ENCODE results near the gene TNS1.

Gene TNS1

DNA sequence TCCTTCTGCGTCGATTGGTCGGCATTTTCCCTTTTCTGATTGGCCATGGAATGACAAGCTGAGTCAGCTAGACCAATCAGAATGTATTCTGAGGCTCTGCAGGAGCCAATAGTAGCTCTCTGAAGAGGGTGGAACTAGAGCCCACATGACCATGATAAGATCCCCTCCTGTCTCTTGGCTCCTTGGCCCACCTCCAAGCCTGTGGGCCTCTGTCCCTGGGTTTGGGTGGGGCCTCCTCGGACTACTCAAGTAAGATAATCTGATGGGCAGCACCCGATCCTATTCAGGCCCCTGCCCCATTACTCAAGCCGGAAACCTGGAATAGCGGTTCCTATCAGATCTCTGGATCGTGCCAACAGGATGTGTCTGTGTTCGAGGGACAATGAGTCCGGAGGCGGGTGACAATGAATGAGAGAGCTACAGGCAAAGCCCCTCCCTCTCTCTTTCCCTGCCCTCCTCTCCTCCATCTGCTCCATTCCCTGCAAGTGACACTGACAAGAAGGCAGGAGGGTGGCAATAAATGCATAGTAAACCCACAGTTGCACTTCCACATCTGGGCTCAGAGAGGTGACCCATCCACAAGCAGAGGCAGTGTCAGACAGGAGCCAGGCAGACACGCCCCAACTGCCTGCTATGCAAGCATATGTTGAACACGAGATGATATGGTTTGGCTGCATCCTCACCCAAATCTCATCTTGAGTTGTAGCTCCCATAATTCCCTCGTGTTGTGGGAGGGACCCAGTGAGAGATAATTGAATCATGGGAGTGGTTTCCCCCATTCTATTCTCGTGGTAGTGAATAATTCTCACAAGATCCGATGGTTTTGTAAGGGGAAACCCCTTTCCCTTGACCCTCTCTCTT is 114.7 kb downstream of the TNS1 start:
- H3K4me3 ChIP-seq (ENCODE audit: low read length) = no peak overlapping the region
- no peaks in the 10 kb centered on the region for H3K27me3 ChIP-seq (ENCODE audit: control insufficient read depth, insufficient read depth, low read length)
- H3K9ac ChIP-seq (ENCODE audit: low read length) = no peak overlapping the region
- no peaks in the 10 kb centered on the region for H3K4me1 ChIP-seq (ENCODE audit: control insufficient read depth, insufficient read depth, low read length)
- no peaks in the 10 kb centered on the region for H3K9me3 ChIP-seq (ENCODE audit: control insufficient read depth, low read length)
- H3K36me3 ChIP-seq (ENCODE audit: control insufficient read depth, insufficient read depth, low read length) = no peaks in the 10 kb centered on the region

DNA sequence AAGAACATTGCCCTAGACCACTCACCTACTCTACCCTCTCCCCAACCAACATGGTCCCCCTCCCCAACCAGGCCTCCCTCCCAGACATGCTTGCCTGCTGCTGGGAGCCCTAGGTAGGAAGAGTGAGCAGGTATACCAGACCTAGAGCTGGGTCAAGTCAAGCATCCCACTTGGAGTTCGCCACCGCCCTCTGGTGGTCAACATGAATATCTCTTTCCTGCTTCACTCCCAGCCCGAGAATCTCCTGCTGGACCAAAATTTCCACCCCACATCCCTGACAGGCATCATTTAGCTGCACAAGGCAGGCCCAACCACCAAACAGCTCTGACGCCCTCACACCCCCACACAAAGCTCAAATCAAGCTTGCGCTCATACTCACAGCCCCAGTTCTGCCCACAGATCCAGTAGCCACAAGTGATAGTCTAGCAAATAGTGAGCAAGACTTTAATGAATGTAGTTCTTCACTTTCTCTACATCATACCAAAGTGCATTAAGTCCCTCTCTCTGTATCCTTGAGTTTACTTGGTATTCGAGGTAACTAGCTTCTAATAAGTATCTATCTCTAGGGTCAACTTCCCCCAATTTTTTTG is 116.0 kb downstream of the TNS1 start:
- no peak overlapping the region for H3K9ac ChIP-seq (ENCODE audit: low read length)
- no peaks in the 10 kb centered on the region for H3K9me3 ChIP-seq (ENCODE audit: control insufficient read depth, low read length)
- H3K27me3 ChIP-seq (ENCODE audit: control insufficient read depth, insufficient read depth, low read length) = no peaks in the 10 kb centered on the region
- H3K4me3 ChIP-seq (ENCODE audit: low read length) = no peak overlapping the region
- H3K36me3 ChIP-seq (ENCODE audit: control insufficient read depth, insufficient read depth, low read length) = no peaks in the 10 kb centered on the region
- H3K4me1 ChIP-seq (ENCODE audit: control insufficient read depth, insufficient read depth, low read length) = no peaks in the 10 kb centered on the region

DNA sequence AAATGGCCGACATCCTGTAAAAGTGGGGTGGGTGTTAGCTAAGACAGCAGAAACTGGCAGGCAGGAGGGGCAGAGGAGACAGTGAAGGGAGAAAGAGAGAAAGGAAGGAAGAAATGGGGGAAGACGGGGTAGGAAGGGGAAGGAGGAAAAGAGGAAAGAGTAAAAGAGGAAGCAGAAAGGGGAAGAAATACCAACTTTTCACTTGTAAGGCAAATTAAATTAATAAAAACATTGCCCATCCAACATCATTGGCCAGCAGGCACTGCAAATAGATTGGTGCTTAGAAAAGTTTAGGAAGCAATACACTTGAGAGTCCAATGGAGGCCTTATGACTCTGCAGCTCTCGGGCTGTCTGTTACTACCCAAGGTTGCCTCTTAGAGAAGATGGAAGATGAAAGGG is 116.7 kb downstream of the TNS1 start:
- Histone ChIP-seq H3K4me1 (ENCODE audit: control insufficient read depth, insufficient read depth, low read length) (no peaks in the 10 kb centered on the region), H3K4me3 (ENCODE audit: low read length) (no peak overlapping the region), H3K9ac (ENCODE audit: low read length) (no peak overlapping the region), H3K27me3 (ENCODE audit: control insufficient read depth, insufficient read depth, low read length) (no peaks in the 10 kb centered on the region), H3K9me3 (ENCODE audit: control insufficient read depth, low read length) (no peaks in the 10 kb centered on the region), H3K36me3 (ENCODE audit: control insufficient read depth, insufficient read depth, low read length) (no peaks in the 10 kb centered on the region)

DNA sequence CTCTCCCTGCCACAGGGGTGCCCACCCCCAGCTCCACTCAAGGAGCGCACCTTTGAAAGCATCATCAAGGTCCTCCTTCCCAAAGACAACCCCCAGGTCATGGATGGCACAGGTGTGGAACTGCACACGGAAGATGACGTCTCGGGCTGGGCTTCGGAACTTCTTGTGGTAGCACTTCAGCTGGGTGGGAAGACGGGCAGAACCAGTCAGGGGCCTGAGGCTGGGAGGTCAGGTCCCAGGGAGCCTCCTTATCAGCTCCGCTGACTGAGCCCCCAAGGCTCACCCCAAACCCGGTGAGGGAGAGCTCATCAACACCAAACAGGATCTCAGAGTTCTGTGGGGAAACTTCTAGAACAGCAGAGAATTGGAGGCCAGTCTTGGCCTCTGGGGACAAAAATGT is 117.8 kb downstream of the TNS1 start:
- Histone ChIP-seq H3K4me1 (ENCODE audit: control insufficient read depth, insufficient read depth, low read length) (no peaks in the 10 kb centered on the region), H3K36me3 (ENCODE audit: control insufficient read depth, insufficient read depth, low read length) (peaks cover 6% of the 10 kb centered on the region), H3K9me3 (ENCODE audit: control insufficient read depth, low read length) (no peaks in the 10 kb centered on the region), H3K9ac (ENCODE audit: low read length) (no peak overlapping the region), H3K4me3 (ENCODE audit: low read length) (no peak overlapping the region), H3K27me3 (ENCODE audit: control insufficient read depth, insufficient read depth, low read length) (no peaks in the 10 kb centered on the region)

DNA sequence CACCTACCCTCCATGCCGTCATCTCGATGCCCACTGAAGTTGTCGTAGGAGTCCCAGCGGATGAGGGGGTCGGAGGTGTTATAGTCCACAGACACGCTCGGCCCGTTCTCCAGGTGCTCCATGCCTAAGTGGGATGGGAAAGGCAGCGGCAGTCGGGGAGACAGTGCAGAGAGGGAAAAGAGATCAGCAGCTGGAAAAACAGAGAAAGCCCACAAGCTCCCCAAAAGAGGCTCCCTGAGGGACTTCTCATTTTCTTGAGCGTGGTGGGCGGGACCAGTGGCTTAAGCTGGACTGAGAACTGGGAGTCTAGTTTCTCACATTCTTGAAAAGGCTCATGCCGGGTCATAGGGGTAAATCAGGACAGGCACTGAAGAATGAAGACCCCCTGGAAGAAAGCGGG is 121.9 kb downstream of the TNS1 start:
- peaks cover 6% of the 10 kb centered on the region for H3K36me3 ChIP-seq (ENCODE audit: control insufficient read depth, insufficient read depth, low read length)
- H3K27me3 ChIP-seq (ENCODE audit: control insufficient read depth, insufficient read depth, low read length) = no peaks in the 10 kb centered on the region
- H3K9ac ChIP-seq (ENCODE audit: low read length) = no peak overlapping the region
- H3K4me3 ChIP-seq (ENCODE audit: low read length) = no peak overlapping the region
- H3K4me1 ChIP-seq (ENCODE audit: control insufficient read depth, insufficient read depth, low read length) = no peaks in the 10 kb centered on the region
- no peaks in the 10 kb centered on the region for H3K9me3 ChIP-seq (ENCODE audit: control insufficient read depth, low read length)

DNA sequence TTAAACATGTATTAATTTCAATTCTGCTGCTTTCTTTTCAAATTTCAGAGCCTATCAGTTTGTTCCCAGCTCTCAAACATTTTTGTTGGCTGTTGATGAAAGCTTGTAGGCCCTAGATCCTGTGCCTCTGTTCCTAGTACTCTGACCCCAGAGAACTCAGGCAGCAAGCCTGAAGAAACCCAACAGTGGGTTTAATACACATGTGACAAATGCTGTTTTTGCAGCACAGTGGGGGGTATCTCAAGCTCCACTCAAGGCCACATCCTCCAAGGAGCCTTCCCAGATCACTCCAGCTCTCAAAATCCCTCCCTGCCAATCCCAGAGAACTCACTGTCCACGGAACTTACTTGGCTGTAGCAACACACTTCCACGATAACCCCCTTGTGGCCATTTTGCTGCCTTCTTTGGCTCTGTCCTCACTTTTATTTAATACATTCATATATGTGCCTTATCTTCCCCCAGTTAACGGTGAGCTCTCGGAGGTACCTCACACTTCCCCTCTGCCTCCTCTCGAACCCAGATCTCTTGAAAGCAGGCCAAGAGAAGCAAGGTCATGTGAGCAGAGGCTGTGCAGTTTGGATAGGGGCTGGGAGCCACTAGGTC is 122.4 kb downstream of the TNS1 start:
- Histone ChIP-seq H3K9ac (ENCODE audit: low read length) (no peak overlapping the region), H3K27me3 (ENCODE audit: control insufficient read depth, insufficient read depth, low read length) (no peaks in the 10 kb centered on the region), H3K4me3 (ENCODE audit: low read length) (no peak overlapping the region), H3K9me3 (ENCODE audit: control insufficient read depth, low read length) (no peaks in the 10 kb centered on the region), H3K4me1 (ENCODE audit: control insufficient read depth, insufficient read depth, low read length) (no peaks in the 10 kb centered on the region), H3K36me3 (ENCODE audit: control insufficient read depth, insufficient read depth, low read length) (peaks cover 6% of the 10 kb centered on the region)

DNA sequence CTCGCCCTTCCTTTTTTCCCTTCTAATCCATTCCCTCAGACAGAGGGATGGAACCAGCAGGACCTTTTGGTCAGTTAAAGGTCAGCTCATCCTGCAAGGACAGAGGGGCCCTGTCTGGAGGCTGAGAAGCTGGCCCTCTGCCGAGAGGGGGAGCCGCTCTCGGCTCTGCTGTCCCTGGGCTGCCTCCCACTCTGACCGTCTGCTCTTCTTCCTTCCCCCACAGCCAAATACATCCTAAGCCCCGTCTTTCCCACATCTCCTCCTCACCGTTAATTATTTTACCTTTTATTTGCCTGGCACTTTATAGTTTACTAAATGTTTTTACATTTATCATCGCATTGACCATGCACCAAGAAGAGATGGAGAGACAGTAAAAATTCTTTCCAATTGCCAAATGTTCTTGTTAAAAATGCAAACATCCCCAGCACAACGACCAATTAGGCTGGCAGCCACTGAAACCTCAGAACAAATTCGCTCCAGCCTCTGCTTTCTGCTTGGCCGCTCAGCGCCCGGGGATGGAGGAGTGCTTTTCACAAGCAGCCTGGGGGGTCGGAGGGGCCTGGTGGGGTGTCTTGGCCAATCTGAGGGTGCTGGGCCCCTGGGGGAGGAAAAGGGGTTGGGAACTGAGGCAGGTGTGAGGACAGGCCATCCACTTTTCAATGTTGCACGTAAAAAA is 123.7 kb downstream of the TNS1 start:
- Histone ChIP-seq H3K9me3 (ENCODE audit: control insufficient read depth, low read length) (no peaks in the 10 kb centered on the region), H3K9ac (ENCODE audit: low read length) (no peak overlapping the region), H3K4me3 (ENCODE audit: low read length) (no peak overlapping the region), H3K36me3 (ENCODE audit: control insufficient read depth, insufficient read depth, low read length) (peaks cover 6% of the 10 kb centered on the region), H3K4me1 (ENCODE audit: control insufficient read depth, insufficient read depth, low read length) (no peaks in the 10 kb centered on the region), H3K27me3 (ENCODE audit: control insufficient read depth, insufficient read depth, low read length) (no peaks in the 10 kb centered on the region)

DNA sequence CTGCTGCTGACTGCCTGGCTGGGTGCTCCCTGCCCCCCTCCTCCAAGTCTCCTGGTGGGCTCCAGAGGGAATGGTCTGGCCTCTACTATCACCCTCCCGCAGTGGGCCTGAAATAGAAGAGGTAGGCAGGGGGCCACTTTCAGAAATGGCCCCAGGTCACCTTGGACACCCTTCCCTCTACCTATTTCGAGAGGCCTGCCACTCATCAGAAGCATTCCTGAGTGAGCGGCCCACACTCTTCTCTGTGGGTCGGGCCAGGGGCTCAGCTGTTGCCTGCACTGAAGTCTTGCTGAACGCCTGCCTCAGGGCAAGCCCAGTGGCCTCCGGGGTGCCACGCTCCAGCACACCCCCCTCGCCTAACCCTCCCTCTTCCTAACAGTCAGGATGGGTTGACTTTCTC is 124.9 kb downstream of the TNS1 start:
- Histone ChIP-seq H3K9ac (ENCODE audit: low read length) (no peak overlapping the region), H3K9me3 (ENCODE audit: control insufficient read depth, low read length) (no peaks in the 10 kb centered on the region), H3K4me3 (ENCODE audit: low read length) (no peak overlapping the region), H3K27me3 (ENCODE audit: control insufficient read depth, insufficient read depth, low read length) (no peaks in the 10 kb centered on the region), H3K36me3 (ENCODE audit: control insufficient read depth, insufficient read depth, low read length) (peaks cover 6% of the 10 kb centered on the region), H3K4me1 (ENCODE audit: control insufficient read depth, insufficient read depth, low read length) (no peaks in the 10 kb centered on the region)

DNA sequence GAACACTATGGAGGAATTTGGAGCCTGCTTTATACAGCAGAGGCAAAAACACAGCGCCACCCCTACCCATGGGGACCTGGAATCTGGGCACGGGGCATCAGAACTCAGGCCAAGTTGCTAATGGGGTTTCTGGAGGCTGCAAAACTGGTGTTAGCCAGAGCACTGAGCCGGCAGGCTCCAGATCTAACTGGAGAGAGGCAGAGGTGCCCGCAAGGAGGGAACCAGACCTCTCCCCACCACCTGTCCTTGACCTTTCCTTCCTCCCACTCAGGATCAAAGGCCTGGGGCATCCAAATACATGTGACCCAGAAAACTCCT is 126.6 kb downstream of the TNS1 start:
- no peak overlapping the region for H3K9ac ChIP-seq (ENCODE audit: low read length)
- peaks cover 6% of the 10 kb centered on the region for H3K36me3 ChIP-seq (ENCODE audit: control insufficient read depth, insufficient read depth, low read length)
- H3K4me1 ChIP-seq (ENCODE audit: control insufficient read depth, insufficient read depth, low read length) = no peaks in the 10 kb centered on the region
- H3K27me3 ChIP-seq (ENCODE audit: control insufficient read depth, insufficient read depth, low read length) = no peaks in the 10 kb centered on the region
- H3K9me3 ChIP-seq (ENCODE audit: control insufficient read depth, low read length) = no peaks in the 10 kb centered on the region
- no peak overlapping the region for H3K4me3 ChIP-seq (ENCODE audit: low read length)

DNA sequence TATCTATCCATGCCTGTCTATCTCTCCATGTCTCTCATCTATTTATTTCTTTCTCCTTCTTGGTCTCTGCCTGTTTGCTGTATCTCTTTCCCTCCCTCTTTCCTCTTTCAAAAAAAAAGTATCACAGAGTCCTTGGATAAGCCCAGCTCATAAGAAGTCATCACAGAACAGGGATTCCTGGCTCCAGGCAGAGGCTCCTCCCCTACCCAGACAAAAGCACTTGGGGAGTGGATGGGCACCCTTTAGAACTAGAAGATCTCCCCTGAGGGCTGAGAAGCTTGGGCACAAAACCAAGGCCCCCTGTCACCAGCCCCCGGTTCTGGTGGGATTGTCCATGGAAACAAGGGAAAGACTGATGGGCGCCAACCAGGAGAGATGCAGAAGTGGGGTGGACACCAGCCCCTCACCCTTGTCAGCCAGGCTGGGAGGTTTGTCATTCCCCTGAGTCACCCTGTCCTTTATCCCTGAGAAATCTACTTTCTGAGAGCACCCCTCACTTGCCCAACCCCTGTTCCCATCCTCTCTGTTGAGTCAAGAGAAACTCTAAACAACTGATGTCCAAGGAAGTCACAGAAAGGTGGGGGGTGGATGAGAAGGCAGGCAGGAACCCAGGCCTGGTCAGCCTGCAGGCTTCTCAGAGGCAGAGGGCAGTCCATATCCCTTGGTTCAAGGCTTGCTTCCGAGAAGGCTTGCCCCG is 127.1 kb downstream of the TNS1 start:
- Histone ChIP-seq H3K9ac (ENCODE audit: low read length) (no peak overlapping the region), H3K9me3 (ENCODE audit: control insufficient read depth, low read length) (no peaks in the 10 kb centered on the region), H3K36me3 (ENCODE audit: control insufficient read depth, insufficient read depth, low read length) (peaks cover 4% of the 10 kb centered on the region), H3K27me3 (ENCODE audit: control insufficient read depth, insufficient read depth, low read length) (no peaks in the 10 kb centered on the region), H3K4me3 (ENCODE audit: low read length) (no peak overlapping the region), H3K4me1 (ENCODE audit: control insufficient read depth, insufficient read depth, low read length) (no peaks in the 10 kb centered on the region)

DNA sequence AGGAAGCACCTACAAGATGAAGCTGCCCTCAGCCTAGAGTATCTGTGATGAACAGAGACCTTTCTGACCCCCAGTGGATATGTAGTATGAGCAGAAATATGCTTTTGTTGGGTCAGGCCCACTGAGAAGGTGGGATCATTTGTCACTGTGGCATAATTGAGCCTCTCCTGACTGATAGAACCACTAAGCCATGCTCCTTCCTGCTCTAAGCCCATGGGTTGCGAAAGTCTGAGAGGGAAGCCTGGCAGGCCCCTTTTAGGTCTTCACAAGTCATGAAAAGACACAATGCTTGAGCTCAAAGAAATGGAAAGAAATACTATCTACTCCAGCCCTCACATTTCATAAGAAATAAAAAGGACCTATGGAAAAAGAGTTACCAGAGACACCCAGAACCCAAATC is 127.7 kb downstream of the TNS1 start:
- Histone ChIP-seq H3K9ac (ENCODE audit: low read length) (no peak overlapping the region), H3K4me3 (ENCODE audit: low read length) (no peak overlapping the region), H3K9me3 (ENCODE audit: control insufficient read depth, low read length) (no peaks in the 10 kb centered on the region), H3K36me3 (ENCODE audit: control insufficient read depth, insufficient read depth, low read length) (no peaks in the 10 kb centered on the region), H3K27me3 (ENCODE audit: control insufficient read depth, insufficient read depth, low read length) (no peaks in the 10 kb centered on the region), H3K4me1 (ENCODE audit: control insufficient read depth, insufficient read depth, low read length) (no peaks in the 10 kb centered on the region)

DNA sequence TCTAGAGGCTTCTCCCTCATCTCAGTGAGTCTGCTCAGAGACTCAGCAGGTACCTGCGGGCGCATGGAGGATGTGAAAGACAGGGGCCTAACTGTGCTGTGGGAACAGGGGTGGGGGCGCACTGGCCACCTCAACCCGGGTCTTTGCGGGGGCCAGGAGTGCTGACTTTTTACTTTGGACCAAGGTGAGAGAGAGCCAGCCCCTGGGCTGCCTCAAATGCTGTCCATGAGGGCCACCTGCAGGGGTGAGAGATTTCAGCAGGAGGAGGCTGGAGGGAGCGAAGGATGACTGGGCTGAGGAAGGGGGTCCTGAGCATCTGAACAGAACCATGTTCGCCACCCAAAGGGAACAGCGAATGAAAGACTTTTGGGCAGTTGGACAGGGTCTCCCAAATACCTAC is 129.4 kb downstream of the TNS1 start:
- no peaks in the 10 kb centered on the region for H3K9me3 ChIP-seq (ENCODE audit: control insufficient read depth, low read length)
- no peak overlapping the region for H3K4me3 ChIP-seq (ENCODE audit: low read length)
- no peaks in the 10 kb centered on the region for H3K36me3 ChIP-seq (ENCODE audit: control insufficient read depth, insufficient read depth, low read length)
- no peaks in the 10 kb centered on the region for H3K27me3 ChIP-seq (ENCODE audit: control insufficient read depth, insufficient read depth, low read length)
- no peaks in the 10 kb centered on the region for H3K4me1 ChIP-seq (ENCODE audit: control insufficient read depth, insufficient read depth, low read length)
- H3K9ac ChIP-seq (ENCODE audit: low read length) = no peak overlapping the region

Measured in mucosa of stomach (tissue), 1 donor.